Measurements from ENCODE around the gene CSRNP3. TPM values are rescaled to one million over a fixed set of nuclear protein-coding genes. Genes with fewer than 3 reads are reported as not detected.

CSRNP3 gene
- total RNA-seq, 2 donors from 2014 or later = not detected

- DNase-seq (no peak), ATAC-seq (no peak)
- no peaks in the 10 kb centered on the region for H3K9me3 ChIP-seq (ENCODE audit: control insufficient read depth, low read length, poor library complexity, severe bottlenecking)
- Mint-ChIP-seq H3K27ac (no peak overlapping the region), H3K27me3 (peaks cover 4% of the 10 kb centered on the region), H3K4me1 (no peaks in the 10 kb centered on the region), H3K36me3 (ENCODE audit: low read depth) (no peaks in the 10 kb centered on the region), H3K4me3 (no peak overlapping the region)
These were observed 10.4 kb downstream of the CSRNP3 start for GRCh38 chr2:165479856-165480255.

- H3K9me3 ChIP-seq (ENCODE audit: control insufficient read depth, low read length, poor library complexity, severe bottlenecking) = no peaks in the 10 kb centered on the region
- H3K27me3 Mint-ChIP-seq = peaks cover 7% of the 10 kb centered on the region
- H3K36me3 Mint-ChIP-seq (ENCODE audit: low read depth) = no peaks in the 10 kb centered on the region
- ATAC-seq (no peak), DNase-seq (no peak)
- H3K4me1 Mint-ChIP-seq = no peaks in the 10 kb centered on the region
- no peak overlapping the region for H3K27ac Mint-ChIP-seq
- no peak overlapping the region for H3K4me3 Mint-ChIP-seq
These were observed 25.1 kb downstream of the CSRNP3 start for GRCh38 chr2:165494573-165494972.

GRCh38 chr2:165497659-165498317, 28.3 kb downstream of the CSRNP3 start:
- H3K9me3 ChIP-seq (ENCODE audit: control insufficient read depth, low read length, poor library complexity, severe bottlenecking) = no peaks in the 10 kb centered on the region
- no peak for DNase-seq
- Mint-ChIP-seq H3K36me3 (ENCODE audit: low read depth) (no peaks in the 10 kb centered on the region), H3K4me3 (no peak overlapping the region), H3K27ac (no peak overlapping the region), H3K27me3 (peaks cover 12% of the 10 kb centered on the region), H3K4me1 (no peaks in the 10 kb centered on the region)
- ATAC-seq = no peak

- peaks cover 12% of the 10 kb centered on the region for H3K27me3 Mint-ChIP-seq
- H3K4me3 Mint-ChIP-seq = no peak overlapping the region
- no peaks in the 10 kb centered on the region for H3K9me3 ChIP-seq (ENCODE audit: control insufficient read depth, low read length, poor library complexity, severe bottlenecking)
- ATAC-seq (no peak), DNase-seq (no peak)
- no peaks in the 10 kb centered on the region for H3K4me1 Mint-ChIP-seq
- H3K36me3 Mint-ChIP-seq (ENCODE audit: low read depth) = no peaks in the 10 kb centered on the region
- H3K27ac Mint-ChIP-seq = no peak overlapping the region
These were observed 29.6 kb downstream of the CSRNP3 start for GRCh38 chr2:165499131-165499530.

- Mint-ChIP-seq H3K27ac (no peak overlapping the region), H3K27me3 (peaks cover 12% of the 10 kb centered on the region), H3K4me3 (no peak overlapping the region), H3K36me3 (ENCODE audit: low read depth) (no peaks in the 10 kb centered on the region), H3K4me1 (no peaks in the 10 kb centered on the region)
- DNase-seq (no peak), ATAC-seq (no peak)
- H3K9me3 ChIP-seq (ENCODE audit: control insufficient read depth, low read length, poor library complexity, severe bottlenecking) = no peaks in the 10 kb centered on the region
These were observed 30.5 kb downstream of the CSRNP3 start for GRCh38 chr2:165500001-165500400.

- no peaks in the 10 kb centered on the region for H3K36me3 Mint-ChIP-seq (ENCODE audit: low read depth)
- DNase-seq (no peak), ATAC-seq (no peak)
- no peak overlapping the region for H3K4me3 Mint-ChIP-seq
- no peaks in the 10 kb centered on the region for H3K9me3 ChIP-seq (ENCODE audit: control insufficient read depth, low read length, poor library complexity, severe bottlenecking)
- no peak overlapping the region for H3K27ac Mint-ChIP-seq
- H3K4me1 Mint-ChIP-seq = no peaks in the 10 kb centered on the region
- peaks cover 12% of the 10 kb centered on the region for H3K27me3 Mint-ChIP-seq
These were observed 31.3 kb downstream of the CSRNP3 start for GRCh38 chr2:165500816-165501215.

GRCh38 chr2:165505514-165505913, 36.0 kb downstream of the CSRNP3 start:
- no peaks in the 10 kb centered on the region for H3K4me1 Mint-ChIP-seq
- no peaks in the 10 kb centered on the region for H3K9me3 ChIP-seq (ENCODE audit: control insufficient read depth, low read length, poor library complexity, severe bottlenecking)
- H3K36me3 Mint-ChIP-seq (ENCODE audit: low read depth) = no peaks in the 10 kb centered on the region
- no peak for ATAC-seq
- H3K27ac Mint-ChIP-seq = no peak overlapping the region
- peaks cover 5% of the 10 kb centered on the region for H3K27me3 Mint-ChIP-seq
- no peak for DNase-seq
- no peak overlapping the region for H3K4me3 Mint-ChIP-seq

- Mint-ChIP-seq H3K36me3 (ENCODE audit: low read depth) (no peaks in the 10 kb centered on the region), H3K4me1 (no peaks in the 10 kb centered on the region), H3K27ac (no peak overlapping the region), H3K4me3 (no peak overlapping the region), H3K27me3 (no peaks in the 10 kb centered on the region)
- H3K9me3 ChIP-seq (ENCODE audit: control insufficient read depth, low read length, poor library complexity, severe bottlenecking) = no peaks in the 10 kb centered on the region
- DNase-seq = no peak
- ATAC-seq = no peak
These were observed 39.4 kb downstream of the CSRNP3 start for GRCh38 chr2:165508927-165509326.

GRCh38 chr2:165513479-165513878, 44.0 kb downstream of the CSRNP3 start:
- no peaks in the 10 kb centered on the region for H3K4me1 Mint-ChIP-seq
- no peak overlapping the region for H3K4me3 Mint-ChIP-seq

GRCh38 chr2:165518611-165519010, 49.1 kb downstream of the CSRNP3 start:
- no peaks in the 10 kb centered on the region for H3K36me3 Mint-ChIP-seq (ENCODE audit: low read depth)
- no peak overlapping the region for H3K4me3 Mint-ChIP-seq
- H3K4me1 Mint-ChIP-seq = no peaks in the 10 kb centered on the region
- no peaks in the 10 kb centered on the region for H3K9me3 ChIP-seq (ENCODE audit: control insufficient read depth, low read length, poor library complexity, severe bottlenecking)
- no peaks in the 10 kb centered on the region for H3K27me3 Mint-ChIP-seq
- no peak overlapping the region for H3K27ac Mint-ChIP-seq
- no peak for DNase-seq
- ATAC-seq = no peak

More at GRCh38 chr2:165513479-165513878, 44.0 kb downstream of the CSRNP3 start:
- no peak for DNase-seq
- Mint-ChIP-seq H3K27me3 (no peaks in the 10 kb centered on the region), H3K36me3 (ENCODE audit: low read depth) (no peaks in the 10 kb centered on the region), H3K27ac (no peak overlapping the region)
- no peaks in the 10 kb centered on the region for H3K9me3 ChIP-seq (ENCODE audit: control insufficient read depth, low read length, poor library complexity, severe bottlenecking)
- no peak for ATAC-seq

- H3K9me3 ChIP-seq (ENCODE audit: control insufficient read depth, low read length, poor library complexity, severe bottlenecking) = no peaks in the 10 kb centered on the region
- ATAC-seq (no peak), DNase-seq (no peak)
- Mint-ChIP-seq H3K27ac (no peak overlapping the region), H3K27me3 (no peaks in the 10 kb centered on the region), H3K4me1 (no peaks in the 10 kb centered on the region), H3K4me3 (no peak overlapping the region), H3K36me3 (ENCODE audit: low read depth) (no peaks in the 10 kb centered on the region)
These were observed 53.2 kb downstream of the CSRNP3 start for GRCh38 chr2:165522719-165523118.

- Mint-ChIP-seq H3K36me3 (ENCODE audit: low read depth) (no peaks in the 10 kb centered on the region), H3K27ac (no peak overlapping the region), H3K27me3 (no peaks in the 10 kb centered on the region), H3K4me3 (no peak overlapping the region), H3K4me1 (no peaks in the 10 kb centered on the region)
- H3K9me3 ChIP-seq (ENCODE audit: control insufficient read depth, low read length, poor library complexity, severe bottlenecking) = no peaks in the 10 kb centered on the region
- DNase-seq (no peak), ATAC-seq (no peak)
These were observed 55.2 kb downstream of the CSRNP3 start for GRCh38 chr2:165524720-165525119.

- no peaks in the 10 kb centered on the region for H3K9me3 ChIP-seq (ENCODE audit: control insufficient read depth, low read length, poor library complexity, severe bottlenecking)
- Mint-ChIP-seq H3K36me3 (ENCODE audit: low read depth) (no peaks in the 10 kb centered on the region), H3K4me3 (no peak overlapping the region), H3K4me1 (no peaks in the 10 kb centered on the region), H3K27ac (no peak overlapping the region), H3K27me3 (no peaks in the 10 kb centered on the region)
- no peak for ATAC-seq
- no peak for DNase-seq
These were observed 59.2 kb downstream of the CSRNP3 start for GRCh38 chr2:165528691-165529090.

GRCh38 chr2:165529130-165529529, 59.6 kb downstream of the CSRNP3 start:
- no peaks in the 10 kb centered on the region for H3K9me3 ChIP-seq (ENCODE audit: control insufficient read depth, low read length, poor library complexity, severe bottlenecking)
- H3K4me3 Mint-ChIP-seq = no peak overlapping the region
- no peaks in the 10 kb centered on the region for H3K4me1 Mint-ChIP-seq
- ATAC-seq (no peak), DNase-seq (no peak)
- no peak overlapping the region for H3K27ac Mint-ChIP-seq
- H3K36me3 Mint-ChIP-seq (ENCODE audit: low read depth) = no peaks in the 10 kb centered on the region
- H3K27me3 Mint-ChIP-seq = no peaks in the 10 kb centered on the region

All from T-helper 17 cell (primary cell).